Activated T-helper 17 cell treated with anti-CD3 and anti-CD28 coated beads, Interleukin-2, amount 50 U/mL, for 72 hours (primary cell): Measurements from ENCODE around the gene C10orf71. TPM values are rescaled to one million over a fixed set of nuclear protein-coding genes. Genes with fewer than 3 reads are reported as not detected.

Source experiments
- ATAC-seq: fragments of 150-1000 bp; cut with Tn5 transposase; replicated peaks from 2 replicates; pipeline ENCODE4 v1.10.0; 2021; ENCODE audit warnings: mild to moderate bottlenecking, moderate library complexity
- H3K27ac Mint-ChIP-seq: one replicate; pipeline ENCODE4 v1.8.0; 2022; ENCODE audit warnings: mixed read lengths
- H3K27me3 Mint-ChIP-seq: one replicate; pipeline ENCODE4 v1.8.0; 2022; ENCODE audit warnings: mixed read lengths
- H3K36me3 Mint-ChIP-seq: one replicate; pipeline ENCODE4 v1.8.0; 2022; ENCODE audit warnings: low read depth, mild to moderate bottlenecking, mixed read lengths
- H3K4me1 Mint-ChIP-seq: one replicate; pipeline ENCODE4 v1.8.0; 2022; ENCODE audit warnings: mixed read lengths
- H3K4me3 Mint-ChIP-seq: one replicate; pipeline ENCODE4 v1.8.0; 2022; ENCODE audit warnings: mild to moderate bottlenecking, mixed read lengths
- H3K9me3 Mint-ChIP-seq: one replicate; pipeline ENCODE4 v1.8.0; 2022; ENCODE audit warnings: mixed read lengths
- total RNA-seq, 2 donors: library from RNA; stranded (reverse); gene quantifications; one replicate each; pipeline ENCODE4 v1.2.3, GENCODE V29; 2022

The C10orf71 gene
- total RNA-seq, 2 donors from 2014 or later, result not detected

DNA sequence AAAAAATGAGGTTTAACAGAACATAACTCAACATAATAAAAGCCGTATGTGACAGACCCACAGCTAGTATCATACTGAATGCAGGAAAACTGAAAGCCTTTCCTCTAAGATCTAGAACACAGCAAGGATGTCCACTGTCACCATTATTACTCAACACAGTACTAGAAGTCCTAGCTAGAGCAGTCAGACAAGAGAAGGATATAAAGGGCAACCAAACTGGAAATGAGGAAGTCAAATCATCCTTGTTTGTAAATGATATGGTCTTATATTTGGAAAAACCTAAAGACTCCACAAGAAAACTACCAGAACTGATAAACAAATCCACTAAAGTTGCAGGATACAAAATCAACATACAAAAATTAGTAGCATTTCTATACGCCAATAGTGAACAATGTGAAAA lies 45.9 kb downstream of the C10orf71 start:
- Mint-ChIP-seq H3K27ac (no peak overlapping the region), H3K9me3 (peaks cover 5% of the 10 kb centered on the region), H3K36me3 (no peaks in the 10 kb centered on the region), H3K27me3 (peaks cover 12% of the 10 kb centered on the region), H3K4me3 (no peak overlapping the region), H3K4me1 (no peaks in the 10 kb centered on the region)
- ATAC-seq, result no peak

DNA sequence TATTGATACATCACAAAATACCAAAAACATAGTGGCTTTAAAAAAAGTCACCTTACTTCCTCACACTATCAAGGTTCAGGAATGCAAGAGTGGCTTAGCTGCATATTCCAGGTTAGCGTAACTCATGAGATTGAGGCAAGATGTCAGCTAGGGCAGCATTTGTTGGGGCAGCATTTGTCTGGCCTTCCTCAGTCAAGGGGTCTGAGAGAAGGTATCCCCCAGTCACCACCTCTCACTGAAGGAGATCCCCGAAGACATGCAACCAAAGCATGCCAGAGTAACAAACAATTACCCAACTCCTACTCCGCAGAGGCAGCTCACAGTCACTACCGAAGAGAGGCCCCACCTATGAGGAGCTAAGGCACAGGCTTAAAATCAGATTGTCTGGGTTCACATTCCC lies 48.4 kb downstream of the C10orf71 start:
- H3K27ac Mint-ChIP-seq, result no peak overlapping the region
- H3K27me3 Mint-ChIP-seq, result peaks cover 17% of the 10 kb centered on the region
- no peak overlapping the region for H3K4me3 Mint-ChIP-seq
- peaks cover 5% of the 10 kb centered on the region for H3K9me3 Mint-ChIP-seq
- no peak for ATAC-seq
- H3K36me3 Mint-ChIP-seq, result no peaks in the 10 kb centered on the region
- no peaks in the 10 kb centered on the region for H3K4me1 Mint-ChIP-seq

DNA sequence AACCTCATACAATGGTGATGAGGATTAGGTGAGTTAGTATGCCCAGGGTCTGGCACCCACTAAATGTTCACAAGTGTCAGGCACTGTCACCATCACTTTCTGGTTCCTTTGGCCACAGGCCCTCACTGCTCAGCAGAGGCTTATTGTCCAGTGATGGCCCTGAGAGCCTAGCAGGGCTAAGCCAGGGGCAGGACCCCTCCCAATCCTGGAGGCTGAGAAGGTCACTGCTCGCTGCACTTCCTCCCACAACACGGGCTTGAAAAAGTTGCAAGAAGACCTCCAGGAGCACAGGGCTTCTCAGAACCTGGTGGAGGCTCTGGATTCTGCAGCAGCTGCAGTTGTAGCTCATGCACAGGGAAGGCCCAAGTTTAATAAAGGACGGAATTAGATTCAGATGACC lies 48.9 kb downstream of the C10orf71 start:
- Mint-ChIP-seq H3K36me3 (no peaks in the 10 kb centered on the region), H3K27me3 (peaks cover 12% of the 10 kb centered on the region), H3K9me3 (peaks cover 5% of the 10 kb centered on the region), H3K4me1 (no peaks in the 10 kb centered on the region), H3K4me3 (no peak overlapping the region), H3K27ac (no peak overlapping the region)
- no peak for ATAC-seq

DNA sequence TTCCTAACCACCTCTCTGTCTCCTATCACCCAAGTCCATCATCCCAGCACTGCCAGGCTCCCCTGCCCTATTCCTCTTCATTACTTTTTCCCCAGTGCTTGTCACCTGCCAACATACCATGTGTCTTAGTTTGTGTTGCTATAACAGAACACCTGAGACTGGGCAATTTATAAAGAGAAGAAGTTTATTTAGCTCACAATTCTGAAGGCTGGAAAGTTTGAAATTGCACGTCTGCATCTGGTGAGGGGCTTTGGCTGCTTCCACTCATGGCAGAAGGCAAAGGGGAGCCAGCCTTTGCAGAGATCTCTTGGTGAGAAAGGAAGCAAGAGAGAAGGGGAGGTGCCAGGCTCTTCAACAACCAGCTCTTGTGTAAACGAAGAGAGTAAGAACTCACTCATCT lies 49.6 kb downstream of the C10orf71 start:
- Mint-ChIP-seq H3K36me3 (no peaks in the 10 kb centered on the region), H3K4me3 (no peak overlapping the region), H3K27ac (no peak overlapping the region), H3K4me1 (no peaks in the 10 kb centered on the region), H3K27me3 (peaks cover 12% of the 10 kb centered on the region), H3K9me3 (peaks cover 5% of the 10 kb centered on the region)
- ATAC-seq, result no peak

DNA sequence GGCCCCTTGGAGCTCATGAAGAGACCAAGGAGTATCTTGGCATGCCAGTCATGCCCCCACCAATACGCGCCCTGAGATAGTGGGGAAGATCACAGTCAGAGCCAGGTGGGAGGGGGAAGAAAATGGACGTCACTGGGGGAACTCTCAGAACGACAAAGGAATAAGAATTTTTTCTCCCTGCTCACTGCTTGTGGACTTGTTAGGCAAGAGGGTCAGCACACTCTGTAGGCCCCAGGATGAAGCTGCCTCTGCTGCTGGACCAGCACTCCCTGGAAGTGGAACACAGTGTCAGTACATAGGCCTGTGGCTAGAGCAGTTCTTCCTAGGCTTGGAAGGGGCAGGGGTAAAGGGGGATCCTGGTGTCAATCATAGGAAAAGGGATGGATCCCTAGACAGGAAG lies 50.4 kb downstream of the C10orf71 start:
- peaks cover 5% of the 10 kb centered on the region for H3K9me3 Mint-ChIP-seq
- H3K27me3 Mint-ChIP-seq, result peaks cover 10% of the 10 kb centered on the region
- no peak overlapping the region for H3K27ac Mint-ChIP-seq
- H3K4me3 Mint-ChIP-seq, result no peak overlapping the region
- H3K36me3 Mint-ChIP-seq, result no peaks in the 10 kb centered on the region
- no peak for ATAC-seq
- no peaks in the 10 kb centered on the region for H3K4me1 Mint-ChIP-seq

- H3K9me3 Mint-ChIP-seq, result peaks cover 5% of the 10 kb centered on the region
- no peak for ATAC-seq
- no peak overlapping the region for H3K27ac Mint-ChIP-seq
- H3K4me3 Mint-ChIP-seq, result no peak overlapping the region
- H3K27me3 Mint-ChIP-seq, result peaks cover 10% of the 10 kb centered on the region
- H3K36me3 Mint-ChIP-seq, result no peaks in the 10 kb centered on the region
- no peaks in the 10 kb centered on the region for H3K4me1 Mint-ChIP-seq
These were observed 51.2 kb downstream of the C10orf71 start for GRCh38 chr10:49350138-49350537.

DNA sequence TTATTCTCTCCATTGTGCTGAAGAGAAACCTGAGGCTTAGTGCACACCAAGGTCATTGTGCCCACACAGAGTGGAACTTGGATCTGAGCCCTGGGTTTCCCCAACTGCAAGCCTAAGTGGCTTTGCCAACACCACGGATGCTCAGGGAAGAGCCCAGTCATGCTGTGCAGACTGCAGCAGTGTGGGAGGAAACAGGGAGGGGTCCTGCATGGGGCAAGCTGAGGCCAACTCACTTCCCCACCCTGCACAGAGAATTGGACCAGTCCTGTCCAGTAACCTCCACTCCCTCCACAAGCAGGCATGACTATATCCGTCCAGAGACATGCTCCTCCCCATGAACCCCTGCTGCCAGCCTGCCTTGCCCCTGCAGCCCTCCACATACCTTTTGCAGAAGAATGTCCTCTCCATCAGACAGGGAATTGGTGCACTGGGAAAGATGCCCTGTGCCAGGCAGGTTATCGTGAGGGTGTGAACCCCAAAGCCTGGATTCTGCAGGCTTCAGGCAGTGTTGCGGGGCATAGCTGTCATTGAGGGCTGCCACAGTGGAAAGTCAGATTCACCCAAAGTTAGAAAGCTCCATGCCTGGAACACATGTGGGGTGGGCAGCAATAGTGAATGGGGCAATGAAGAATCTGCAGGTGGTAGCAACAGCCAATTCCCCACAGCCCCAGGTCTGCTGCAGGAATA lies 52.0 kb downstream of the C10orf71 start:
- no peak for ATAC-seq
- Mint-ChIP-seq H3K36me3 (no peaks in the 10 kb centered on the region), H3K27ac (no peak overlapping the region), H3K9me3 (peaks cover 5% of the 10 kb centered on the region), H3K27me3 (peaks cover 12% of the 10 kb centered on the region), H3K4me3 (no peak overlapping the region), H3K4me1 (no peaks in the 10 kb centered on the region)

DNA sequence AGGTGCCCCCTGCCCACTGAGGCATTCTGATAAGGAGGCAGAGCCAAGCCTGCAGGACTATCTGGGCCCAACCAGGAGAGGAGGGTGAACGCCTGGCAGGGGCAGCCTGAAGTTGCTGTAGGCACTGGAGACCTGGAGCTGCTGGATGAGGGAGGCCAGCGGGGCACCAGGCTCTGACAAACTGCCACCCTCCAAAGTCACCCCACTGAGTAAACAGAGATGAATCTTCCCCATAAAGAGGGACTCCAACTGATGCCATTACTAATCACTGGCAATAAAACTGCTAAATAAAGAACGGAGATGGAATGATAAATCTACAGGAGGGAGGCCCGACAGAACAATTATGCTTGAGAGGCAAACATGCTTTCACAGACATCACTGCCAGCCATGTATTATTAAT lies 52.7 kb downstream of the C10orf71 start:
- Mint-ChIP-seq H3K27me3 (peaks cover 14% of the 10 kb centered on the region), H3K4me1 (no peaks in the 10 kb centered on the region), H3K4me3 (no peak overlapping the region), H3K27ac (no peak overlapping the region), H3K36me3 (no peaks in the 10 kb centered on the region), H3K9me3 (peaks cover 5% of the 10 kb centered on the region)
- ATAC-seq, result no peak

DNA sequence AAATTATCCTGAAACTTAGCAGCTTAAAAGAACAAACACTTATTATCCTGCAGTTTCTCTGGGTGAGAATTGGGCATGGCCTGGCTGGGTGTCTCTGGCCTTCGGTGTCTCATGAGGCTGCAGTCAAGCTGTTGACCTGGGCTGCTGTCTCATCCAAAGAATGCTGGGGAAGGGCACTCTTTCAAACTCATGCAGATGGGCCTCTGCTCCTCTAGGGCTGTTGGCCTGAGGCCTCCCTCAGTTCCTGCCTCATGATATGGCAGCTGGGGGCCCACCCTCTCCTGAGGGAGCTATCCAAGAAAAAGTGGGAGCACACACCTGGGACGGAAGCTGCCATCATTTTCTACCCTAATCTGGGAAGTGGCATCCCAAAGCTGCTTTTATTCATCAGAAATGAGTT lies 53.4 kb downstream of the C10orf71 start:
- ATAC-seq, result no peak
- H3K36me3 Mint-ChIP-seq, result no peaks in the 10 kb centered on the region
- H3K27me3 Mint-ChIP-seq, result peaks cover 14% of the 10 kb centered on the region
- no peak overlapping the region for H3K27ac Mint-ChIP-seq
- no peaks in the 10 kb centered on the region for H3K4me1 Mint-ChIP-seq
- H3K9me3 Mint-ChIP-seq, result peaks cover 5% of the 10 kb centered on the region
- H3K4me3 Mint-ChIP-seq, result no peak overlapping the region

- H3K4me1 Mint-ChIP-seq, result no peaks in the 10 kb centered on the region
- H3K27me3 Mint-ChIP-seq, result peaks cover 14% of the 10 kb centered on the region
- H3K9me3 Mint-ChIP-seq, result peaks cover 5% of the 10 kb centered on the region
- ATAC-seq, result no peak
- no peak overlapping the region for H3K27ac Mint-ChIP-seq
- no peaks in the 10 kb centered on the region for H3K36me3 Mint-ChIP-seq
- H3K4me3 Mint-ChIP-seq, result no peak overlapping the region
These were observed 54.3 kb downstream of the C10orf71 start for GRCh38 chr10:49353026-49353894.

GRCh38 chr10:49353895-49354566 lies 55.1 kb downstream of the C10orf71 start:
- no peak overlapping the region for H3K27ac Mint-ChIP-seq
- H3K4me3 Mint-ChIP-seq, result no peak overlapping the region
- H3K27me3 Mint-ChIP-seq, result peaks cover 12% of the 10 kb centered on the region
- no peaks in the 10 kb centered on the region for H3K4me1 Mint-ChIP-seq
- H3K9me3 Mint-ChIP-seq, result peaks cover 2% of the 10 kb centered on the region
- no peak for ATAC-seq
- H3K36me3 Mint-ChIP-seq, result no peaks in the 10 kb centered on the region

GRCh38 chr10:49354593-49354992 lies 55.6 kb downstream of the C10orf71 start:
- ATAC-seq, result no peak

GRCh38 chr10:49355221-49355620 lies 56.3 kb downstream of the C10orf71 start:
- Mint-ChIP-seq H3K27ac (no peak overlapping the region), H3K36me3 (no peaks in the 10 kb centered on the region), H3K9me3 (no peaks in the 10 kb centered on the region), H3K4me3 (no peak overlapping the region), H3K27me3 (peaks cover 9% of the 10 kb centered on the region), H3K4me1 (no peaks in the 10 kb centered on the region)
- no peak for ATAC-seq

More at GRCh38 chr10:49354593-49354992, 55.6 kb downstream of the C10orf71 start:
- Mint-ChIP-seq H3K4me1 (no peaks in the 10 kb centered on the region), H3K36me3 (no peaks in the 10 kb centered on the region), H3K27ac (no peak overlapping the region), H3K4me3 (no peak overlapping the region), H3K27me3 (peaks cover 9% of the 10 kb centered on the region), H3K9me3 (no peaks in the 10 kb centered on the region)

GRCh38 chr10:49356181-49356580 lies 57.2 kb downstream of the C10orf71 start:
- Mint-ChIP-seq H3K9me3 (no peaks in the 10 kb centered on the region), H3K36me3 (no peaks in the 10 kb centered on the region), H3K27me3 (peaks cover 9% of the 10 kb centered on the region), H3K4me3 (no peak overlapping the region), H3K4me1 (no peaks in the 10 kb centered on the region), H3K27ac (no peak overlapping the region)
- no peak for ATAC-seq

DNA sequence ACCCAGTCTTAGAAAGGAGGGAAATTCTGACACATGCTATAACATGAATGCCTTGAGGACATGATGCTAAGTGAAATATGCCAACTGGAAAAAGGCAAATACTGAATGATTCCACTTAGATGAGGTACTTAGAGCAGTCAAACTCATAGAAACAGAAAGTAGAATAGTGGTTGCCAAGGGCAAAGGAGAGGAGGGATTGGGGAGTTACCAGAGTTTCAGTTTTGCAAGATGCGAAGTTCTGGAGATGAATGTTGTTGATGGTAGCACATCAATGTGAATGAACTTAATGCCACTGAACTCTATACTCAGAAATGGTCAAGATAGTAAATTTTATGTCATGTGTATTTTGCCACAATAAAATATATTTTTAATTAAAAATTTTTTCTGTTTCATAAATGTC lies 58.0 kb downstream of the C10orf71 start:
- no peaks in the 10 kb centered on the region for H3K36me3 Mint-ChIP-seq
- H3K27me3 Mint-ChIP-seq, result peaks cover 4% of the 10 kb centered on the region
- ATAC-seq, result peak; percentile 85
- H3K4me3 Mint-ChIP-seq, result no peak overlapping the region
- no peaks in the 10 kb centered on the region for H3K4me1 Mint-ChIP-seq
- H3K9me3 Mint-ChIP-seq, result no peaks in the 10 kb centered on the region
- no peak overlapping the region for H3K27ac Mint-ChIP-seq
